DOHH2 (cell line): Measurements from ENCODE around the gene CARD18.
"Not testable (repeated sequence)": the region's sequence is repeated elsewhere in the genome, so short reads cannot be mapped to it uniquely, and the experiment has no call there.

ENCODE experiments used
- H3F3A ChIP-seq: fragments of 200-600 bp; sonication (generic), shearing (Covaris generic); 2 replicates; pipeline ENCODE4 v1.6.0; 2016; ENCODE audit warnings: antibody characterized with exemption, mild to moderate bottlenecking; ENCODE audit not compliant: control insufficient read depth, insufficient read depth
- H3K27ac ChIP-seq: fragments of 200-600 bp; sonication (generic); 2 replicates; pipeline ENCODE4 v1.5.1; 2014; ENCODE audit warnings: low read depth, mild to moderate bottlenecking, low read length, moderate library complexity
- H3K27me3 ChIP-seq: fragments of 200-600 bp; sonication (generic); 2 replicates; pipeline ENCODE4 v1.6.1; 2014; ENCODE audit warnings: mild to moderate bottlenecking, low read length, mixed read lengths; ENCODE audit not compliant: control insufficient read depth
- H3K36me3 ChIP-seq: fragments of 200-600 bp; sonication (generic); 2 replicates; pipeline ENCODE4 v1.6.1; 2014; ENCODE audit warnings: mild to moderate bottlenecking, low read length, moderate library complexity, mixed read lengths; ENCODE audit not compliant: control insufficient read depth
- H3K4me1 ChIP-seq: fragments of 200-600 bp; sonication (generic); 2 replicates; pipeline ENCODE4 v1.6.1; 2014; ENCODE audit warnings: mild to moderate bottlenecking, low read length, mixed read lengths; ENCODE audit not compliant: control insufficient read depth
- H3K4me2 ChIP-seq: fragments of 200-600 bp; sonication (generic); 2 replicates; pipeline ENCODE4 v1.6.0; 2014; ENCODE audit warnings: mild to moderate bottlenecking, low read length, moderate library complexity
- H3K4me3 ChIP-seq: fragments of 200-600 bp; sonication (generic); 2 replicates; pipeline ENCODE4 v1.5.1; 2014; ENCODE audit warnings: mild to moderate bottlenecking, low read length, mixed read lengths
- H3K79me2 ChIP-seq: fragments of 200-600 bp; sonication (generic); 2 replicates; pipeline ENCODE4 v1.6.1; 2014; ENCODE audit warnings: mild to moderate bottlenecking, low read length, mixed read lengths; ENCODE audit not compliant: control insufficient read depth
- H3K9me2 ChIP-seq: fragments of 200-600 bp; sonication (generic); replicated peaks from 2 replicates; pipeline ENCODE4 v1.6.1; 2014; ENCODE audit warnings: mild to moderate bottlenecking, low read length, mixed read lengths; ENCODE audit not compliant: control insufficient read depth
- H3K9me3 ChIP-seq: fragments of 200-600 bp; sonication (generic); 2 replicates; pipeline ENCODE4 v1.6.1; 2014; ENCODE audit warnings: antibody characterized with exemption, low read length, mixed read lengths; ENCODE audit not compliant: control insufficient read depth, insufficient read depth
- H4K20me1 ChIP-seq: fragments of 200-600 bp; sonication (generic); 2 replicates; pipeline ENCODE4 v1.6.0; 2014; ENCODE audit warnings: low read depth, mild to moderate bottlenecking, antibody characterized with exemption, low read length, moderate library complexity; ENCODE audit not compliant: control insufficient read depth, insufficient read depth
- CTCF ChIP-seq: fragments of 200-600 bp; sonication (generic); IDR thresholded peaks from one replicate; pipeline ENCODE4 v1.5.1; 2014; ENCODE audit warnings: antibody characterized with exemption, mild to moderate bottlenecking, low read depth, low read length; ENCODE audit not compliant: poor library complexity, severe bottlenecking
- EZH2phosphoT487 ChIP-seq: fragments of 200-600 bp; sonication (generic); IDR thresholded peaks from 2 replicates; pipeline ENCODE4 v1.6.1; 2017; ENCODE audit warnings: borderline replicate concordance, mild to moderate bottlenecking, antibody characterized with exemption, low read length, moderate library complexity, mixed read lengths

CARD18 gene

GRCh38 chr11:105109855-105110687 lies 29.5 kb downstream of the CARD18 start:
- Histone ChIP-seq H3K36me3 (no peaks in the 10 kb centered on the region), H3K4me2 (no peak overlapping the region), H3K9me2 (no peaks in the 10 kb centered on the region), H3K79me2 (no peaks in the 10 kb centered on the region), H3K9me3 (no peaks in the 10 kb centered on the region), H3K27me3 (no peaks in the 10 kb centered on the region), H4K20me1 (no peaks in the 10 kb centered on the region), H3F3A (no peaks in the 10 kb centered on the region), H3K27ac (no peak overlapping the region), H3K4me1 (no peaks in the 10 kb centered on the region), H3K4me3 (no peak overlapping the region)
- TF ChIP-seq EZH2phosphoT487 = no peak
- TF ChIP-seq CTCF = no peak

- Histone ChIP-seq H3K9me3 (no peaks in the 10 kb centered on the region), H3K27me3 (no peaks in the 10 kb centered on the region), H3K4me2 (no peak overlapping the region), H3K4me1 (no peaks in the 10 kb centered on the region), H3K79me2 (no peaks in the 10 kb centered on the region), H3F3A (no peaks in the 10 kb centered on the region), H3K36me3 (no peaks in the 10 kb centered on the region), H3K9me2 (no peaks in the 10 kb centered on the region), H4K20me1 (no peaks in the 10 kb centered on the region), H3K4me3 (no peak overlapping the region), H3K27ac (no peak overlapping the region)
- TF ChIP-seq CTCF (no peak), EZH2phosphoT487 (no peak)
Observed at GRCh38 chr11:105109321-105109720, 30.2 kb downstream of the CARD18 start.

- Histone ChIP-seq H3F3A (no peaks in the 10 kb centered on the region), H3K9me2 (no peaks in the 10 kb centered on the region), H4K20me1 (no peaks in the 10 kb centered on the region), H3K27me3 (no peaks in the 10 kb centered on the region), H3K27ac (no peak overlapping the region), H3K9me3 (no peaks in the 10 kb centered on the region), H3K79me2 (no peaks in the 10 kb centered on the region), H3K4me3 (no peak overlapping the region), H3K36me3 (no peaks in the 10 kb centered on the region), H3K4me1 (no peaks in the 10 kb centered on the region), H3K4me2 (no peak overlapping the region)
- TF ChIP-seq EZH2phosphoT487 (no peak), CTCF (no peak)
Observed at GRCh38 chr11:105108247-105108646, 31.3 kb downstream of the CARD18 start.

GRCh38 chr11:105107226-105107825 lies 32.2 kb downstream of the CARD18 start:
- H3K36me3 ChIP-seq, H3F3A ChIP-seq, H3K79me2 ChIP-seq, H3K9me3 ChIP-seq, H3K27ac ChIP-seq, H3K9me2 ChIP-seq, H3K4me2 ChIP-seq, H3K4me3 ChIP-seq, H3K27me3 ChIP-seq, H4K20me1 ChIP-seq, H3K4me1 ChIP-seq: not testable (repeated sequence)
